Neural cell (in vitro differentiated cells): ENCODE results near the gene VWA5B1. TPM values are rescaled to one million over a fixed set of nuclear protein-coding genes. Genes with fewer than 3 reads are reported as not detected.

ENCODE experiments used
- H2AFZ ChIP-seq: fragments of 200-600, 300-800 bp; sonication (generic), shearing (Covaris generic); 2 replicates; pipeline ENCODE4 v1.6.0; 2014; ENCODE audit warnings: low read depth, mild to moderate bottlenecking, antibody characterized with exemption, low read length, moderate library complexity
- H3F3A ChIP-seq: fragments of 200-600 bp; shearing (Covaris generic); 2 replicates; pipeline ENCODE4 v1.6.1; 2016; ENCODE audit warnings: mild to moderate bottlenecking, moderate library complexity, mixed read lengths, antibody characterized with exemption, low read length; ENCODE audit not compliant: insufficient read depth, poor library complexity, severe bottlenecking
- H3K27ac ChIP-seq: fragments of 200-600, 300-800 bp; sonication (generic), shearing (Covaris generic); 2 replicates; pipeline ENCODE4 v1.5.1; 2014; ENCODE audit warnings: mild to moderate bottlenecking, low read length, moderate library complexity
- H3K27me3 ChIP-seq: fragments of 300-800, 200-600 bp; sonication (generic), shearing (Covaris generic); 2 replicates; pipeline ENCODE4 v1.6.0; 2014; ENCODE audit warnings: mild to moderate bottlenecking, low read depth, low read length, moderate library complexity; ENCODE audit not compliant: insufficient read depth
- H3K36me3 ChIP-seq: fragments of 300-800, 200-600 bp; sonication (generic), shearing (Covaris generic); 2 replicates; pipeline ENCODE4 v1.5.1; 2014; ENCODE audit warnings: mild to moderate bottlenecking, antibody characterized with exemption, low read length, moderate library complexity; ENCODE audit not compliant: insufficient read depth
- H3K4me2 ChIP-seq: fragments of 300-800, 200-600 bp; sonication (generic), shearing (Covaris generic); 2 replicates; pipeline ENCODE4 v1.6.0; 2014; ENCODE audit warnings: mild to moderate bottlenecking, low read length
- H3K4me3 ChIP-seq: fragments of 300-800, 200-600 bp; sonication (generic), shearing (Covaris generic); 2 replicates; pipeline ENCODE4 v1.5.1; 2014; ENCODE audit warnings: mild to moderate bottlenecking, low read length, moderate library complexity
- H3K79me2 ChIP-seq: fragments of 200-600 bp; shearing (Covaris generic); replicated peaks from 2 replicates; pipeline ENCODE4 v1.6.0; 2014; ENCODE audit warnings: mild to moderate bottlenecking, low read length, moderate library complexity; ENCODE audit not compliant: insufficient read depth
- H3K9ac ChIP-seq: fragments of 300-800, 200-600 bp; sonication (generic), shearing (Covaris generic); 2 replicates; pipeline ENCODE4 v1.6.1; 2016; ENCODE audit warnings: mild to moderate bottlenecking, low read length, mixed read lengths
- H3K9me2 ChIP-seq: fragments of 200-600 bp; shearing (Covaris generic); 2 replicates; pipeline ENCODE4 v1.6.1; 2016; ENCODE audit warnings: mild to moderate bottlenecking, low read length, mixed read lengths; ENCODE audit not compliant: insufficient read depth
- H3K9me3 ChIP-seq: fragments of 200-600, 300-800 bp; sonication (generic), shearing (Covaris generic); 2 replicates; pipeline ENCODE4 v1.6.1; 2016; ENCODE audit warnings: mild to moderate bottlenecking, mixed run types, low read length, moderate library complexity, mixed read lengths
- H4K20me1 ChIP-seq: fragments of 200-600 bp; shearing (Covaris generic); 2 replicates; pipeline ENCODE4 v1.6.1; 2016; ENCODE audit warnings: mild to moderate bottlenecking, mixed run types; ENCODE audit not compliant: insufficient read depth
- CTCF ChIP-seq: fragments of 450-650 bp; IDR thresholded peaks from 2 replicates; pipeline ENCODE4 v1.5.1; 2014; ENCODE audit warnings: antibody characterized with exemption, mild to moderate bottlenecking, moderate library complexity; ENCODE audit not compliant: poor library complexity, severe bottlenecking
- EP300 ChIP-seq: fragments of 450-650 bp; conservative IDR thresholded peaks from 2 replicates; pipeline ENCODE4 v1.6.1; 2014; ENCODE audit warnings: antibody characterized with exemption, mild to moderate bottlenecking, moderate library complexity; ENCODE audit not compliant: poor library complexity, severe bottlenecking
- EZH2 ChIP-seq: fragments of 200-600, 300-800 bp; shearing (Covaris generic), sonication (generic); IDR thresholded peaks from 2 replicates; pipeline ENCODE4 v1.6.1; 2014; ENCODE audit warnings: antibody characterized with exemption, low read length, borderline replicate concordance, mild to moderate bottlenecking; ENCODE audit not compliant: insufficient read depth, poor library complexity, severe bottlenecking
- MXI1 ChIP-seq: fragments of 450-650 bp; conservative IDR thresholded peaks from 2 replicates; pipeline ENCODE4 v1.6.1; 2014; ENCODE audit warnings: antibody characterized with exemption, mild to moderate bottlenecking; ENCODE audit not compliant: poor library complexity, severe bottlenecking
- POLR2AphosphoS5 ChIP-seq: IDR thresholded peaks from 2 replicates; pipeline ENCODE4 v1.6.1; 2012
- RAD21 ChIP-seq: fragments of 450-650 bp; conservative IDR thresholded peaks from 2 replicates; pipeline ENCODE4 v1.6.1; 2014; ENCODE audit warnings: antibody characterized with exemption, mild to moderate bottlenecking, moderate library complexity
- SMC3 ChIP-seq: fragments of 450-650 bp; conservative IDR thresholded peaks from 2 replicates; pipeline ENCODE4 v1.6.1; 2014; ENCODE audit warnings: antibody characterized with exemption, mild to moderate bottlenecking, moderate library complexity; ENCODE audit not compliant: poor library complexity
- TAF1 ChIP-seq: IDR thresholded peaks from 2 replicates; pipeline ENCODE4 v1.6.1; 2012; ENCODE audit warnings: low read depth
- polyA plus RNA-seq: library from polyadenylated mRNA; depleted of rRNA; stranded (reverse); fragments of >200 nt; gene quantifications from 2 replicates; pipeline ENCODE4 v1.2.3, GENCODE V29; 2014
- TF ChIP-seq, protein P1 (sequence below): IDR thresholded peaks from 2 replicates; pipeline ENCODE4 v1.6.1; 2012; ENCODE audit warnings: borderline replicate concordance

VWA5B1 gene
- polyA plus RNA-seq, 1 donor from 2014 or later: 0.27 TPM

- Histone ChIP-seq H3K27ac (no peak overlapping the region), H3K27me3 (no peaks in the 10 kb centered on the region), H3K4me2 (no peak overlapping the region), H3K79me2 (no peaks in the 10 kb centered on the region), H4K20me1 (no peaks in the 10 kb centered on the region), H3K4me3 (no peak overlapping the region), H3K36me3 (no peaks in the 10 kb centered on the region), H3K9me2 (no peaks in the 10 kb centered on the region), H3K9ac (no peak overlapping the region), H2AFZ (no peak overlapping the region), H3F3A (no peaks in the 10 kb centered on the region), H3K9me3 (no peaks in the 10 kb centered on the region)
- TF ChIP-seq EZH2: no peak
Observed at GRCh38 chr1:20381045-20381641, 90.5 kb downstream of the VWA5B1 start.

- Histone ChIP-seq H3K9ac (no peak overlapping the region), H2AFZ (no peak overlapping the region), H3K36me3 (no peaks in the 10 kb centered on the region), H3F3A (no peaks in the 10 kb centered on the region), H3K9me3 (no peaks in the 10 kb centered on the region), H3K4me3 (no peak overlapping the region), H4K20me1 (no peaks in the 10 kb centered on the region), H3K9me2 (no peaks in the 10 kb centered on the region), H3K27ac (no peak overlapping the region), H3K4me2 (no peak overlapping the region), H3K79me2 (no peaks in the 10 kb centered on the region), H3K27me3 (no peaks in the 10 kb centered on the region)
- TF ChIP-seq CTCF (no peak), EP300 (no peak), TAF1 (no peak), MXI1 (no peak), SMC3 (no peak)
Observed at GRCh38 chr1:20381961-20382360, 91.3 kb downstream of the VWA5B1 start.

DNA sequence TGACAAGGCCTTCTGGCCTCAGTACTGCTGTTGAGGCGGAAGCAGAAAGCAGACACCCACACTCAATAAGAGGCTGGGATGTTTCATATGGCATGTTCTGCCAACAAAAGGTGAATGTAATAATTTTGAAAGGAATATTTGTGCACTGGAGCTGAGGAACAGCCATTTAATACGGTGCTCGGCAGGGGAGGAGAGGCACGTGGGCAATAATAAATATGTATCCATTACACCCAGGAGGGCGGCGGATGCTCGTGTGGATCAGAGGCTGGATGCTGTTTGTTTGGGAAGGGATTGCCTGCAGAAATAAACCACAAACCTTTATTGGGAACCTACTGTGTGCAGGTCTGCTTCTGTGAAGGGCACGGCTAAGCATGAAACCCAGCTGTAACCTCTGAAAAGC is 92.0 kb downstream of the VWA5B1 start:
- no peaks in the 10 kb centered on the region for H3K36me3 ChIP-seq
- no peaks in the 10 kb centered on the region for H3K27me3 ChIP-seq
- H3K9me2 ChIP-seq: no peaks in the 10 kb centered on the region
- H3F3A ChIP-seq: no peaks in the 10 kb centered on the region
- H4K20me1 ChIP-seq: no peaks in the 10 kb centered on the region
- no peak overlapping the region for H3K27ac ChIP-seq
- no peak overlapping the region for H3K9ac ChIP-seq
- H3K4me2 ChIP-seq: no peak overlapping the region
- TF ChIP-seq EZH2: no peak
- TF ChIP-seq, protein P1, sequence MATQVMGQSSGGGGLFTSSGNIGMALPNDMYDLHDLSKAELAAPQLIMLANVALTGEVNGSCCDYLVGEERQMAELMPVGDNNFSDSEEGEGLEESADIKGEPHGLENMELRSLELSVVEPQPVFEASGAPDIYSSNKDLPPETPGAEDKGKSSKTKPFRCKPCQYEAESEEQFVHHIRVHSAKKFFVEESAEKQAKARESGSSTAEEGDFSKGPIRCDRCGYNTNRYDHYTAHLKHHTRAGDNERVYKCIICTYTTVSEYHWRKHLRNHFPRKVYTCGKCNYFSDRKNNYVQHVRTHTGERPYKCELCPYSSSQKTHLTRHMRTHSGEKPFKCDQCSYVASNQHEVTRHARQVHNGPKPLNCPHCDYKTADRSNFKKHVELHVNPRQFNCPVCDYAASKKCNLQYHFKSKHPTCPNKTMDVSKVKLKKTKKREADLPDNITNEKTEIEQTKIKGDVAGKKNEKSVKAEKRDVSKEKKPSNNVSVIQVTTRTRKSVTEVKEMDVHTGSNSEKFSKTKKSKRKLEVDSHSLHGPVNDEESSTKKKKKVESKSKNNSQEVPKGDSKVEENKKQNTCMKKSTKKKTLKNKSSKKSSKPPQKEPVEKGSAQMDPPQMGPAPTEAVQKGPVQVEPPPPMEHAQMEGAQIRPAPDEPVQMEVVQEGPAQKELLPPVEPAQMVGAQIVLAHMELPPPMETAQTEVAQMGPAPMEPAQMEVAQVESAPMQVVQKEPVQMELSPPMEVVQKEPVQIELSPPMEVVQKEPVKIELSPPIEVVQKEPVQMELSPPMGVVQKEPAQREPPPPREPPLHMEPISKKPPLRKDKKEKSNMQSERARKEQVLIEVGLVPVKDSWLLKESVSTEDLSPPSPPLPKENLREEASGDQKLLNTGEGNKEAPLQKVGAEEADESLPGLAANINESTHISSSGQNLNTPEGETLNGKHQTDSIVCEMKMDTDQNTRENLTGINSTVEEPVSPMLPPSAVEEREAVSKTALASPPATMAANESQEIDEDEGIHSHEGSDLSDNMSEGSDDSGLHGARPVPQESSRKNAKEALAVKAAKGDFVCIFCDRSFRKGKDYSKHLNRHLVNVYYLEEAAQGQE: no peak
- TF ChIP-seq CTCF: no peak
- TF ChIP-seq POLR2AphosphoS5: no peak
- no peak for TF ChIP-seq TAF1
- no peak for TF ChIP-seq EP300
- no peak for TF ChIP-seq MXI1
- no peak for TF ChIP-seq RAD21
- TF ChIP-seq SMC3: no peak
- H3K9me3 ChIP-seq: no peaks in the 10 kb centered on the region
- no peak overlapping the region for H2AFZ ChIP-seq
- no peak overlapping the region for H3K4me3 ChIP-seq
- no peaks in the 10 kb centered on the region for H3K79me2 ChIP-seq
